WTC11 (cell line): Measurements from ENCODE around the gene C2orf66. TPM values are rescaled to one million over a fixed set of nuclear protein-coding genes. Genes with fewer than 3 reads are reported as not detected.

Source experiments
- ATAC-seq: fragments of 200-7000 bp; cut with Tn5 transposase; 2 replicates; pipeline ENCODE4 v1.10.0; 2021; ENCODE audit warnings: mild to moderate bottlenecking, moderate library complexity
- CTCF ChIA-PET: fragments of 300-600 bp; sonication (Branson Sonifier 250); formaldehyde crosslinking; loops from one replicate; lab custom pipeline; 2021; ENCODE audit warnings: antibody characterized with exemption; lab: Charles Lee
- POLR2A ChIA-PET: fragments of 350-600 bp; sonication (Branson Sonifier 250); formaldehyde crosslinking; loops from one replicate; lab custom pipeline; 2021; ENCODE audit warnings: antibody characterized with exemption; lab: Charles Lee
- DNase-seq: peaks from one replicate; pipeline ENCODE4 v3.0.0; 2021; ENCODE audit warnings: low spot score
- H3K27ac Mint-ChIP-seq: 2 replicates; pipeline ENCODE4 v1.8.0; 2021; ENCODE audit warnings: mixed read lengths
- H3K27me3 Mint-ChIP-seq: 2 replicates; pipeline ENCODE4 v1.8.0; 2021; ENCODE audit warnings: low read depth, mild to moderate bottlenecking, moderate library complexity, mixed read lengths
- H3K36me3 Mint-ChIP-seq: 2 replicates; pipeline ENCODE4 v1.8.0; 2021; ENCODE audit warnings: mixed read lengths
- H3K4me1 Mint-ChIP-seq: 2 replicates; pipeline ENCODE4 v1.8.0; 2022; ENCODE audit warnings: mixed read lengths
- H3K4me3 Mint-ChIP-seq: 2 replicates; pipeline ENCODE4 v1.8.0; 2021; ENCODE audit warnings: mild to moderate bottlenecking, moderate library complexity, mixed read lengths
- H3K9me3 Mint-ChIP-seq: 2 replicates; pipeline ENCODE4 v1.8.0; 2021; ENCODE audit warnings: mixed read lengths
- ATF1 ChIP-seq: sonication (generic); formaldehyde crosslinking; IDR thresholded peaks from 2 replicates; pipeline ENCODE4 v1.8.1; 2023; ENCODE audit warnings: mild to moderate bottlenecking, moderate library complexity, missing genetic modification reagents
- CBFB ChIP-seq: sonication (generic); formaldehyde crosslinking; IDR thresholded peaks from 2 replicates; pipeline ENCODE4 v1.8.1; 2022; ENCODE audit warnings: mild to moderate bottlenecking, low read depth, missing genetic modification reagents
- ETV6 ChIP-seq: sonication (generic); formaldehyde crosslinking; IDR thresholded peaks from 2 replicates; pipeline ENCODE4 v1.8.1; 2022; ENCODE audit warnings: mild to moderate bottlenecking, missing genetic modification reagents
- FOXK1 ChIP-seq: sonication (generic); formaldehyde crosslinking; IDR thresholded peaks from 2 replicates; pipeline ENCODE4 v1.8.0; 2022; ENCODE audit warnings: mild to moderate bottlenecking, moderate library complexity, missing genetic modification reagents
- HMGA2 ChIP-seq: fragments of 250-450 bp; sonication (Bioruptor Pico); IDR thresholded peaks from 2 replicates; pipeline ENCODE4 v1.4.0; 2021; ENCODE audit warnings: mild to moderate bottlenecking, moderate library complexity
- NFATC4 ChIP-seq: fragments of 250-450 bp; sonication (Bioruptor Pico); IDR thresholded peaks from 2 replicates; pipeline ENCODE4 v1.9.0; 2021; ENCODE audit warnings: mild to moderate bottlenecking
- NFYB ChIP-seq: sonication (generic); formaldehyde crosslinking; conservative IDR thresholded peaks from 2 replicates; pipeline ENCODE4 v1.8.0; 2022; ENCODE audit warnings: low read depth, missing genetic modification reagents
- RELA ChIP-seq: sonication (generic); formaldehyde crosslinking; IDR thresholded peaks from 2 replicates; pipeline ENCODE4 v1.8.1; 2022; ENCODE audit warnings: missing genetic modification reagents, mild to moderate bottlenecking, borderline replicate concordance
- TEAD1 ChIP-seq: sonication (generic); formaldehyde crosslinking; IDR thresholded peaks from 2 replicates; pipeline ENCODE4 v1.8.0; 2022; ENCODE audit warnings: mild to moderate bottlenecking, missing genetic modification reagents
- ZNF219 ChIP-seq: sonication (generic); formaldehyde crosslinking; IDR thresholded peaks from 2 replicates; pipeline ENCODE4 v1.8.0; 2023; ENCODE audit warnings: missing genetic modification reagents, mild to moderate bottlenecking, borderline replicate concordance
- ZNF263 ChIP-seq: sonication (generic); formaldehyde crosslinking; IDR thresholded peaks from 2 replicates; pipeline ENCODE4 v1.8.1; 2022; ENCODE audit warnings: low read depth, mild to moderate bottlenecking, moderate library complexity, missing genetic modification reagents
- ZNF317 ChIP-seq: sonication (generic); formaldehyde crosslinking; IDR thresholded peaks from 2 replicates; pipeline ENCODE4 v1.8.1; 2023; ENCODE audit warnings: low read depth, mild to moderate bottlenecking, moderate library complexity, missing genetic modification reagents, borderline replicate concordance
- ZNF416 ChIP-seq: fragments of 250-450 bp; sonication (Bioruptor Pico); IDR thresholded peaks from 2 replicates; pipeline ENCODE4 v1.9.0; 2021; ENCODE audit warnings: mild to moderate bottlenecking, inconsistent platforms
- total RNA-seq: library from RNA; stranded (reverse); gene quantifications from 3 replicates; pipeline ENCODE4 v1.2.3, GENCODE V29; 2021
- TF ChIP-seq, protein P1 (sequence below): sonication (generic); formaldehyde crosslinking; IDR thresholded peaks from 2 replicates; pipeline ENCODE4 v1.8.1; 2023; ENCODE audit warnings: mild to moderate bottlenecking, missing genetic modification reagents, borderline replicate concordance
- TF ChIP-seq, protein P2 (sequence below): sonication (generic); formaldehyde crosslinking; IDR thresholded peaks from 2 replicates; pipeline ENCODE4 v1.8.0; 2022; ENCODE audit warnings: mild to moderate bottlenecking, missing genetic modification reagents
- TF ChIP-seq, protein P3 (sequence below): fragments of 250-450 bp; sonication (Bioruptor Pico); IDR thresholded peaks from 2 replicates; pipeline ENCODE4 v1.8.0; 2021; ENCODE audit warnings: mild to moderate bottlenecking
- TF ChIP-seq, protein P4 (sequence below): sonication (generic); formaldehyde crosslinking; IDR thresholded peaks from 2 replicates; pipeline ENCODE4 v1.8.1; 2022; ENCODE audit warnings: low read depth, mild to moderate bottlenecking, moderate library complexity, missing genetic modification reagents, borderline replicate concordance
- TF ChIP-seq, protein P5 (sequence below): fragments of 250-450 bp; sonication (Bioruptor Pico); IDR thresholded peaks from 2 replicates; pipeline ENCODE4 v1.9.0; 2021; ENCODE audit warnings: moderate library complexity, mild to moderate bottlenecking, inconsistent platforms, borderline replicate concordance
- TF ChIP-seq, protein P6 (sequence below): sonication (generic); formaldehyde crosslinking; conservative IDR thresholded peaks from 2 replicates; pipeline ENCODE4 v1.8.1; 2022; ENCODE audit warnings: mild to moderate bottlenecking, missing genetic modification reagents
- TF ChIP-seq, protein P7 (sequence below): fragments of 250-450 bp; sonication (Bioruptor Pico); IDR thresholded peaks from 2 replicates; pipeline ENCODE4 v1.9.0; 2021; ENCODE audit warnings: mild to moderate bottlenecking, borderline replicate concordance

Gene C2orf66
- total RNA-seq, 1 experiment from 2014 or later, result not detected

DNA sequence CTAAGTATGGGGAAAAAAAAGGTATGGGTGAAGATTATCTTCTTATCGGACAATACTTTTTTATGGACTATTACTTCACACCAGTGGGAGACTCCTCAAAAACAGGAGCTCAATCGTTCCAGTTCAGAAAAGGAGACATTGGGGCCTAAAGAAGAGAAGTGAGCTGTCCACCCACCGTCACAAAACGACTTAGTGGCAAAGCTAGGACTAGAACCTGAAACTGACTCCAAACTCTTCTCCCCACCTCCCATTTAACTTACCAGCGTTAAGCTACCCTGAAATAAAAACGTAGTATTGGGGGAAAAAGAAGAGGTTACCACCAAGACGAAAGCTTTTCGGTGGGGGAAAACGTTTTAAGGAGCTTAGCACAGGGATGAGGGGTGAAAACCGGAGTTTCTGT, 10.2 kb downstream of the C2orf66 start (continued):
- TF ChIP-seq, protein P1, sequence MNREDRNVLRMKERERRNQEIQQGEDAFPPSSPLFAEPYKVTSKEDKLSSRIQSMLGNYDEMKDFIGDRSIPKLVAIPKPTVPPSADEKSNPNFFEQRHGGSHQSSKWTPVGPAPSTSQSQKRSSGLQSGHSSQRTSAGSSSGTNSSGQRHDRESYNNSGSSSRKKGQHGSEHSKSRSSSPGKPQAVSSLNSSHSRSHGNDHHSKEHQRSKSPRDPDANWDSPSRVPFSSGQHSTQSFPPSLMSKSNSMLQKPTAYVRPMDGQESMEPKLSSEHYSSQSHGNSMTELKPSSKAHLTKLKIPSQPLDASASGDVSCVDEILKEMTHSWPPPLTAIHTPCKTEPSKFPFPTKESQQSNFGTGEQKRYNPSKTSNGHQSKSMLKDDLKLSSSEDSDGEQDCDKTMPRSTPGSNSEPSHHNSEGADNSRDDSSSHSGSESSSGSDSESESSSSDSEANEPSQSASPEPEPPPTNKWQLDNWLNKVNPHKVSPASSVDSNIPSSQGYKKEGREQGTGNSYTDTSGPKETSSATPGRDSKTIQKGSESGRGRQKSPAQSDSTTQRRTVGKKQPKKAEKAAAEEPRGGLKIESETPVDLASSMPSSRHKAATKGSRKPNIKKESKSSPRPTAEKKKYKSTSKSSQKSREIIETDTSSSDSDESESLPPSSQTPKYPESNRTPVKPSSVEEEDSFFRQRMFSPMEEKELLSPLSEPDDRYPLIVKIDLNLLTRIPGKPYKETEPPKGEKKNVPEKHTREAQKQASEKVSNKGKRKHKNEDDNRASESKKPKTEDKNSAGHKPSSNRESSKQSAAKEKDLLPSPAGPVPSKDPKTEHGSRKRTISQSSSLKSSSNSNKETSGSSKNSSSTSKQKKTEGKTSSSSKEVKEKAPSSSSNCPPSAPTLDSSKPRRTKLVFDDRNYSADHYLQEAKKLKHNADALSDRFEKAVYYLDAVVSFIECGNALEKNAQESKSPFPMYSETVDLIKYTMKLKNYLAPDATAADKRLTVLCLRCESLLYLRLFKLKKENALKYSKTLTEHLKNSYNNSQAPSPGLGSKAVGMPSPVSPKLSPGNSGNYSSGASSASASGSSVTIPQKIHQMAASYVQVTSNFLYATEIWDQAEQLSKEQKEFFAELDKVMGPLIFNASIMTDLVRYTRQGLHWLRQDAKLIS, result no peak

DNA sequence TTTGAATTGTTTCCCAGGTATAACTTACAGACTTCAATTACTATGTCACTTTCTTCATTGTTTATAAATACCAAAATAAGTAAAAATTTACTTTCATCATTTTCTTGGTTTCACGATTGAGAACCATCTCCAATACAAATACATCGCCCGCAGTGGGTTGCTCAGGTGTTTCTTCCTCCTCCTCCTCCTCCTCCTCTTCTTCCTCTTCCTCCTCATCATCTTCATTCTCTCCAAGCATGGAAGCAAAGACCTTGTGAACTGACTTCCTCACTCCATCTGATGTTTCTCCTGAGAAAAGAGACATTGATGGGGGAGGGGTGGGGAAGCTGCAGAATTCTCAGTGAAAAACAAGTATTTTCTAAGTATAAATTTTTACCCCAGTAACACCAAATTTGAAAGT, 16.3 kb downstream of the C2orf66 start:
- H3K27ac Mint-ChIP-seq, result no peak overlapping the region
- peaks cover 57% of the 10 kb centered on the region for H3K36me3 Mint-ChIP-seq
- no peaks in the 10 kb centered on the region for H3K9me3 Mint-ChIP-seq
- CTCF ChIA-PET, result no interaction called here
- no peak overlapping the region for H3K4me3 Mint-ChIP-seq
- H3K4me1 Mint-ChIP-seq, result no peaks in the 10 kb centered on the region
- ATAC-seq (no peak), DNase-seq (no peak)
- H3K27me3 Mint-ChIP-seq, result no peaks in the 10 kb centered on the region
- TF ChIP-seq RELA (CRISPR knock-in tag) (no peak), TEAD1 (CRISPR knock-in tag) (no peak), NFATC4 (CRISPR knock-in tag) (no peak), ZNF263 (no peak), ETV6 (CRISPR knock-in tag) (no peak), CBFB (no peak), ATF1 (CRISPR knock-in tag) (no peak), ZNF219 (CRISPR knock-in tag) (no peak), HMGA2 (no peak), ZNF317 (CRISPR knock-in tag) (no peak), ZNF416 (CRISPR knock-in tag) (no peak)
- TF ChIP-seq, protein P2, sequence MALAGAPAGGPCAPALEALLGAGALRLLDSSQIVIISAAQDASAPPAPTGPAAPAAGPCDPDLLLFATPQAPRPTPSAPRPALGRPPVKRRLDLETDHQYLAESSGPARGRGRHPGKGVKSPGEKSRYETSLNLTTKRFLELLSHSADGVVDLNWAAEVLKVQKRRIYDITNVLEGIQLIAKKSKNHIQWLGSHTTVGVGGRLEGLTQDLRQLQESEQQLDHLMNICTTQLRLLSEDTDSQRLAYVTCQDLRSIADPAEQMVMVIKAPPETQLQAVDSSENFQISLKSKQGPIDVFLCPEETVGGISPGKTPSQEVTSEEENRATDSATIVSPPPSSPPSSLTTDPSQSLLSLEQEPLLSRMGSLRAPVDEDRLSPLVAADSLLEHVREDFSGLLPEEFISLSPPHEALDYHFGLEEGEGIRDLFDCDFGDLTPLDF (CRISPR knock-in tag), result no peak
- TF ChIP-seq, protein P3, sequence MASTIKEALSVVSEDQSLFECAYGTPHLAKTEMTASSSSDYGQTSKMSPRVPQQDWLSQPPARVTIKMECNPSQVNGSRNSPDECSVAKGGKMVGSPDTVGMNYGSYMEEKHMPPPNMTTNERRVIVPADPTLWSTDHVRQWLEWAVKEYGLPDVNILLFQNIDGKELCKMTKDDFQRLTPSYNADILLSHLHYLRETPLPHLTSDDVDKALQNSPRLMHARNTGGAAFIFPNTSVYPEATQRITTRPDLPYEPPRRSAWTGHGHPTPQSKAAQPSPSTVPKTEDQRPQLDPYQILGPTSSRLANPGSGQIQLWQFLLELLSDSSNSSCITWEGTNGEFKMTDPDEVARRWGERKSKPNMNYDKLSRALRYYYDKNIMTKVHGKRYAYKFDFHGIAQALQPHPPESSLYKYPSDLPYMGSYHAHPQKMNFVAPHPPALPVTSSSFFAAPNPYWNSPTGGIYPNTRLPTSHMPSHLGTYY (CRISPR knock-in tag), result no peak
- TF ChIP-seq, protein P4, sequence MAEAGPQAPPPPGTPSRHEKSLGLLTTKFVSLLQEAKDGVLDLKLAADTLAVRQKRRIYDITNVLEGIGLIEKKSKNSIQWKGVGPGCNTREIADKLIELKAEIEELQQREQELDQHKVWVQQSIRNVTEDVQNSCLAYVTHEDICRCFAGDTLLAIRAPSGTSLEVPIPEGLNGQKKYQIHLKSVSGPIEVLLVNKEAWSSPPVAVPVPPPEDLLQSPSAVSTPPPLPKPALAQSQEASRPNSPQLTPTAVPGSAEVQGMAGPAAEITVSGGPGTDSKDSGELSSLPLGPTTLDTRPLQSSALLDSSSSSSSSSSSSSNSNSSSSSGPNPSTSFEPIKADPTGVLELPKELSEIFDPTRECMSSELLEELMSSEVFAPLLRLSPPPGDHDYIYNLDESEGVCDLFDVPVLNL, result no peak
- TF ChIP-seq, protein P5, sequence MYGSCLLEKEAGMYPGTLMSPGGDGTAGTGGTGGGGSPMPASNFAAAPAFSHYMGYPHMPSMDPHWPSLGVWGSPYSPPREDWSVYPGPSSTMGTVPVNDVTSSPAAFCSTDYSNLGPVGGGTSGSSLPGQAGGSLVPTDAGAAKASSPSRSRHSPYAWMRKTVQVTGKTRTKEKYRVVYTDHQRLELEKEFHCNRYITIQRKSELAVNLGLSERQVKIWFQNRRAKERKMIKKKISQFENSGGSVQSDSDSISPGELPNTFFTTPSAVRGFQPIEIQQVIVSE, result no peak
- POLR2A ChIA-PET, result no interaction called here

DNA sequence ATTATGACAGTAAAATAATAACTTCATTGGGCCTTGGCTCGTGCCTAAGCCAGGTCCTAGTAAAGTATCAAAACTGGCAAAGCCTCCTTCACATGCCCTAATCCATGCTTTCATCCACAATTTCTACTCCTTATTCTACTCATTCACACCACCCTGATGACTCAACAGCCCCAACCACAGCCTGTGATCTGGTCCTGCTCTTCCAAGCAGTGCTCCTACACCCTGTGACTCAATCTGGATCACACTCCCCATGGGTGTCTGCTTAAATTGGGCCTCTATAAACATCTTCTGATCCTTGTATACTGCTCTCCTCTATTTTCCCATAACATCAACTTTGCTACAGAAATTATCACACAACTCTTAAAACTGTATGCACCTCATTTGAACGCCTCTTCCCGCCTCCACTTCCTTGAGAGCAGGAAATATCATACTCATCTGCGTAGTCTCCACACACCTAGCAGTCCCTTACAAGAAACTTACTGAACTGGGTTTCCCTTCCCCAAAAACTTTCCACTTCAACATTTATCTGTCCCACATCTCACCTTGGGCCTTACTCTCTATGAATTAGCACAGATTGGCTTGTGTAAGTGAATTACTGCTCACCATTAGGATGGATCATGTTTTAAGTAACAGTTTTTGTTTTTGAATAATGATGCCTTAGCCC, 25.6 kb downstream of the C2orf66 start:
- DNase-seq (no peak), ATAC-seq (no peak)
- peaks cover 7% of the 10 kb centered on the region for H3K4me1 Mint-ChIP-seq
- H3K27ac Mint-ChIP-seq, result peak overlapping the region; percentile 45
- H3K36me3 Mint-ChIP-seq, result peaks cover 48% of the 10 kb centered on the region
- ChIA-PET CTCF (no interaction called here), POLR2A (no interaction called here)
- no peaks in the 10 kb centered on the region for H3K9me3 Mint-ChIP-seq
- H3K27me3 Mint-ChIP-seq, result no peaks in the 10 kb centered on the region
- no peak overlapping the region for H3K4me3 Mint-ChIP-seq
- TF ChIP-seq, protein P5, result no peak
- TF ChIP-seq, protein P6, sequence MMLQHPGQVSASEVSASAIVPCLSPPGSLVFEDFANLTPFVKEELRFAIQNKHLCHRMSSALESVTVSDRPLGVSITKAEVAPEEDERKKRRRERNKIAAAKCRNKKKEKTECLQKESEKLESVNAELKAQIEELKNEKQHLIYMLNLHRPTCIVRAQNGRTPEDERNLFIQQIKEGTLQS (CRISPR knock-in tag), result no peak
- TF ChIP-seq, protein P7, sequence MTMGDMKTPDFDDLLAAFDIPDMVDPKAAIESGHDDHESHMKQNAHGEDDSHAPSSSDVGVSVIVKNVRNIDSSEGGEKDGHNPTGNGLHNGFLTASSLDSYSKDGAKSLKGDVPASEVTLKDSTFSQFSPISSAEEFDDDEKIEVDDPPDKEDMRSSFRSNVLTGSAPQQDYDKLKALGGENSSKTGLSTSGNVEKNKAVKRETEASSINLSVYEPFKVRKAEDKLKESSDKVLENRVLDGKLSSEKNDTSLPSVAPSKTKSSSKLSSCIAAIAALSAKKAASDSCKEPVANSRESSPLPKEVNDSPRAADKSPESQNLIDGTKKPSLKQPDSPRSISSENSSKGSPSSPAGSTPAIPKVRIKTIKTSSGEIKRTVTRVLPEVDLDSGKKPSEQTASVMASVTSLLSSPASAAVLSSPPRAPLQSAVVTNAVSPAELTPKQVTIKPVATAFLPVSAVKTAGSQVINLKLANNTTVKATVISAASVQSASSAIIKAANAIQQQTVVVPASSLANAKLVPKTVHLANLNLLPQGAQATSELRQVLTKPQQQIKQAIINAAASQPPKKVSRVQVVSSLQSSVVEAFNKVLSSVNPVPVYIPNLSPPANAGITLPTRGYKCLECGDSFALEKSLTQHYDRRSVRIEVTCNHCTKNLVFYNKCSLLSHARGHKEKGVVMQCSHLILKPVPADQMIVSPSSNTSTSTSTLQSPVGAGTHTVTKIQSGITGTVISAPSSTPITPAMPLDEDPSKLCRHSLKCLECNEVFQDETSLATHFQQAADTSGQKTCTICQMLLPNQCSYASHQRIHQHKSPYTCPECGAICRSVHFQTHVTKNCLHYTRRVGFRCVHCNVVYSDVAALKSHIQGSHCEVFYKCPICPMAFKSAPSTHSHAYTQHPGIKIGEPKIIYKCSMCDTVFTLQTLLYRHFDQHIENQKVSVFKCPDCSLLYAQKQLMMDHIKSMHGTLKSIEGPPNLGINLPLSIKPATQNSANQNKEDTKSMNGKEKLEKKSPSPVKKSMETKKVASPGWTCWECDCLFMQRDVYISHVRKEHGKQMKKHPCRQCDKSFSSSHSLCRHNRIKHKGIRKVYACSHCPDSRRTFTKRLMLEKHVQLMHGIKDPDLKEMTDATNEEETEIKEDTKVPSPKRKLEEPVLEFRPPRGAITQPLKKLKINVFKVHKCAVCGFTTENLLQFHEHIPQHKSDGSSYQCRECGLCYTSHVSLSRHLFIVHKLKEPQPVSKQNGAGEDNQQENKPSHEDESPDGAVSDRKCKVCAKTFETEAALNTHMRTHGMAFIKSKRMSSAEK, result no peak
- TF ChIP-seq RELA (CRISPR knock-in tag) (no peak), NFYB (CRISPR knock-in tag) (no peak), FOXK1 (CRISPR knock-in tag) (no peak)
